H9 (cell line): ENCODE measurements around the gene WSCD1. TPM values are rescaled to one million over a fixed set of nuclear protein-coding genes. Genes with fewer than 3 reads are reported as not detected.

Source experiments
- DNase-seq: peaks from one replicate; pipeline ENCODE4 v3.0.0-alpha.2; 2017
- H2AFZ ChIP-seq: one replicate; pipeline ENCODE4 v1.6.1; 2013; ENCODE audit warnings: mild to moderate bottlenecking, low read length, control low read depth, moderate library complexity
- H2AK5ac ChIP-seq: 2 replicates; pipeline ENCODE4 v1.6.1; 2013; ENCODE audit warnings: low read length, control low read depth, mixed read lengths; ENCODE audit not compliant: insufficient read length
- H2BK120ac ChIP-seq: one replicate; pipeline ENCODE4 v1.6.1; 2013; ENCODE audit warnings: low read depth, mild to moderate bottlenecking, low read length, control low read depth, inconsistent platforms; ENCODE audit not compliant: poor library complexity, severe bottlenecking
- H2BK12ac ChIP-seq: 2 replicates; pipeline ENCODE4 v1.6.1; 2013; ENCODE audit warnings: low read length, control low read depth, mixed read lengths, low read depth; ENCODE audit not compliant: insufficient read length
- H2BK15ac ChIP-seq: 2 replicates; pipeline ENCODE4 v1.6.1; 2013; ENCODE audit warnings: low read depth, low read length, control low read depth
- H2BK20ac ChIP-seq: one replicate; pipeline ENCODE4 v1.6.1; 2013; ENCODE audit warnings: low read depth, mild to moderate bottlenecking, low read length, control low read depth, inconsistent platforms; ENCODE audit not compliant: poor library complexity, severe bottlenecking
- H2BK5ac ChIP-seq: 2 replicates; pipeline ENCODE4 v1.6.1; 2013; ENCODE audit warnings: low read length, control low read depth, mixed read lengths; ENCODE audit not compliant: insufficient read length
- H3K14ac ChIP-seq: 2 replicates; pipeline ENCODE4 v1.6.1; 2013; ENCODE audit warnings: low read length, control low read depth; ENCODE audit not compliant: insufficient read depth
- H3K18ac ChIP-seq: 2 replicates; pipeline ENCODE4 v1.6.1; 2013; ENCODE audit warnings: low read depth, mild to moderate bottlenecking, mixed read lengths, low read length, control low read depth; ENCODE audit not compliant: insufficient read length
- H3K23ac ChIP-seq: 2 replicates; pipeline ENCODE4 v1.6.1; 2013; ENCODE audit warnings: low read length, control low read depth, mixed read lengths, low read depth; ENCODE audit not compliant: insufficient read length
- H3K23me2 ChIP-seq: 2 replicates; pipeline ENCODE4 v1.6.1; 2013; ENCODE audit warnings: low read depth, mild to moderate bottlenecking, mixed read lengths, low read length, control low read depth; ENCODE audit not compliant: insufficient read length, poor library complexity, severe bottlenecking
- H3K27ac ChIP-seq: 2 replicates; pipeline ENCODE4 v1.5.1; 2013; ENCODE audit warnings: low read length, control low read depth, mixed read lengths, low read depth; ENCODE audit not compliant: insufficient read length
- H3K27me3 ChIP-seq: 2 replicates; pipeline ENCODE4 v1.6.1; 2013; ENCODE audit warnings: low read length, control low read depth, inconsistent platforms; ENCODE audit not compliant: insufficient read depth
- H3K4ac ChIP-seq: 2 replicates; pipeline ENCODE4 v1.6.1; 2013; ENCODE audit warnings: low read depth, mild to moderate bottlenecking, control low read depth, inconsistent platforms, low read length, moderate library complexity
- H3K4me1 ChIP-seq: 2 replicates; pipeline ENCODE4 v1.6.1; 2013; ENCODE audit warnings: low read length, control low read depth, inconsistent platforms; ENCODE audit not compliant: insufficient read depth
- H3K4me2 ChIP-seq: 2 replicates; pipeline ENCODE4 v1.6.1; 2013; ENCODE audit warnings: low read length, control low read depth, mixed read lengths; ENCODE audit not compliant: insufficient read length, insufficient read depth
- H3K56ac ChIP-seq: 2 replicates; pipeline ENCODE4 v1.6.1; 2013; ENCODE audit warnings: low read depth, mild to moderate bottlenecking, mixed read lengths, low read length, control low read depth; ENCODE audit not compliant: insufficient read length
- H3K79me1 ChIP-seq: 2 replicates; pipeline ENCODE4 v1.6.1; 2013; ENCODE audit warnings: low read depth, mild to moderate bottlenecking, moderate library complexity, low read length, control low read depth, inconsistent platforms; ENCODE audit not compliant: insufficient read depth, poor library complexity, severe bottlenecking
- H3K79me2 ChIP-seq: 2 replicates; pipeline ENCODE4 v1.6.1; 2013; ENCODE audit warnings: low read length, control low read depth, inconsistent platforms; ENCODE audit not compliant: insufficient read depth
- H3K9ac ChIP-seq: 2 replicates; pipeline ENCODE4 v1.6.1; 2013; ENCODE audit warnings: low read length, control low read depth, mixed read lengths; ENCODE audit not compliant: insufficient read length; ENCODE audit errors: extremely low read depth
- H3K9me3 ChIP-seq: one replicate; pipeline ENCODE4 v1.6.1; 2013; ENCODE audit warnings: low read depth, low read length, inconsistent platforms; ENCODE audit not compliant: control insufficient read depth
- H3T11ph ChIP-seq: one replicate; pipeline ENCODE4 v1.6.1; 2013; ENCODE audit warnings: mild to moderate bottlenecking, low read length, control low read depth, inconsistent platforms
- H4K20me1 ChIP-seq: one replicate; pipeline ENCODE4 v1.6.1; 2013; ENCODE audit not compliant: control insufficient read depth, insufficient read length, insufficient read depth
- H4K5ac ChIP-seq: 2 replicates; pipeline ENCODE4 v1.6.1; 2013; ENCODE audit warnings: low read depth, mild to moderate bottlenecking, mixed read lengths, low read length, control low read depth; ENCODE audit not compliant: insufficient read length
- H4K8ac ChIP-seq: replicated peaks from 2 replicates; pipeline ENCODE4 v1.6.1; 2013; ENCODE audit warnings: low read length, control low read depth, mixed read lengths, low read depth; ENCODE audit not compliant: insufficient read length
- H4K91ac ChIP-seq: 2 replicates; pipeline ENCODE4 v1.6.1; 2013; ENCODE audit warnings: low read depth, mild to moderate bottlenecking, moderate library complexity, mixed read lengths, low read length, control low read depth; ENCODE audit not compliant: insufficient read length
- H3K27ac Mint-ChIP-seq, 3 experiments: 2 replicates in 2 of 3; 3 replicates in 1 of 3; pipeline ENCODE4 v1.8.0; 2020 to 2021; ENCODE audit warnings: mixed read lengths in 3 of 3, mild to moderate bottlenecking in 1 of 3, moderate library complexity in 1 of 3
- H3K27me3 Mint-ChIP-seq: 2 replicates; pipeline ENCODE4 v1.8.0; 2021; ENCODE audit warnings: low read depth, mild to moderate bottlenecking, moderate library complexity, mixed read lengths
- H3K36me3 Mint-ChIP-seq, 3 experiments: 2 replicates in 2 of 3; 3 replicates in 1 of 3; pipeline ENCODE4 v1.8.0; 2020 to 2021; ENCODE audit warnings: low read depth in 3 of 3, mixed read lengths in 3 of 3; ENCODE audit not compliant: insufficient read depth in 1 of 3
- H3K4me1 Mint-ChIP-seq, 2 experiments: 2 replicates each; pipeline ENCODE4 v1.8.0; 2020; ENCODE audit warnings: mixed read lengths in 2 of 2
- H3K4me3 Mint-ChIP-seq, 2 experiments: 2 replicates in 1 of 2; 3 replicates in 1 of 2; pipeline ENCODE4 v1.8.0; 2020 to 2021; ENCODE audit warnings: mild to moderate bottlenecking in 2 of 2, mixed read lengths in 2 of 2, moderate library complexity in 1 of 2
- H3K9me3 Mint-ChIP-seq, 2 experiments: 2 replicates in 1 of 2; 3 replicates in 1 of 2; pipeline ENCODE4 v1.8.0; 2020; ENCODE audit warnings: mild to moderate bottlenecking in 2 of 2, mixed read lengths in 2 of 2, moderate library complexity in 1 of 2
- WGBS: extraction: QIAGEN DNeasy Blood & Tissue Kit; methylation state at CpG from one replicate; pipeline ENCODE4 v1.1.7; 2013; ENCODE audit warnings: missing lambda C conversion rate, low lambda C conversion rate, mixed read lengths; ENCODE audit not compliant: insufficient read length; ENCODE audit errors: extremely low coverage; 5-methylcytosine and 5-hydroxymethylcytosine counted together
- total RNA-seq: library from RNA; stranded (reverse); gene quantifications from 2 replicates; pipeline ENCODE4 v1.2.1, GENCODE V29; 2021
- TF ChIP-seq, protein P1 (sequence below): fragments of 200-600 bp; sonication (generic); conservative IDR thresholded peaks from 3 replicates; pipeline ENCODE4 v1.8.0; 2021; ENCODE audit warnings: antibody characterized with exemption, mild to moderate bottlenecking

The WSCD1 gene
- total RNA-seq, 1 experiment from 2014 or later = 33.6 TPM

DNA sequence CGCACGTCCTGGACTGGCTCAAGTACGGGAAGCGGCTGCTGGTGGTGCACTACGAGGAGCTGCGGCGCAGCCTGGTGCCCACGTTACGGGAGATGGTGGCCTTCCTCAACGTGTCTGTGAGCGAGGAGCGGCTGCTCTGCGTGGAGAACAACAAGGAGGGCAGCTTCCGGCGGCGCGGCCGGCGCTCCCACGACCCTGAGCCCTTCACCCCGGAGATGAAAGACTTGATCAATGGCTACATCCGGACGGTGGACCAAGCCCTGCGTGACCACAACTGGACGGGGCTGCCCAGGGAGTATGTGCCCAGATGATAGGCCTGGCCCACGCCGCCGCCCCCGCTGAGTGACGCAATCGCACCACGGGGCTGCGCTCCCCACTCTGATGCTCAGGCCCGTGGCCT is 50.2 kb downstream of the WSCD1 start:
- H3K79me1 ChIP-seq = no peaks in the 10 kb centered on the region
- no peak overlapping the region for H3K14ac ChIP-seq
- no peak overlapping the region for H3K4ac ChIP-seq
- no CpG with 5 or more reads among the region's 34 CpGs for WGBS
- H3K4me3 Mint-ChIP-seq = no peak overlapping the region
- peaks cover 42 to 67% (median 49%) of the 10 kb centered on the region in 3 experiments for H3K36me3 Mint-ChIP-seq
- no peak overlapping the region for H2BK5ac ChIP-seq
- H3K27ac ChIP-seq = no peak overlapping the region
- H3K79me2 ChIP-seq = no peaks in the 10 kb centered on the region
- no peak overlapping the region for H3T11ph ChIP-seq
- H2BK120ac ChIP-seq = no peak overlapping the region
- H3K9me3 ChIP-seq = no peaks in the 10 kb centered on the region
- H3K23me2 ChIP-seq = no peaks in the 10 kb centered on the region
- DNase-seq = no peak
- H2AFZ ChIP-seq = no peak overlapping the region
- H3K56ac ChIP-seq = no peak overlapping the region
- H3K27ac Mint-ChIP-seq = no peak overlapping the region
- H4K8ac ChIP-seq = no peak overlapping the region
- no peak overlapping the region for H2BK15ac ChIP-seq
- H3K18ac ChIP-seq = no peak overlapping the region
- H3K9me3 Mint-ChIP-seq = peaks cover 12% of the 10 kb centered on the region in 2 experiments; a peak in 4 of 5 replicates
- H3K9ac ChIP-seq = no peak overlapping the region
- no peak overlapping the region for H4K5ac ChIP-seq
- H4K91ac ChIP-seq = no peak overlapping the region
- no peak overlapping the region for H2BK12ac ChIP-seq
- H3K4me1 ChIP-seq = no peaks in the 10 kb centered on the region
- H3K27me3 Mint-ChIP-seq = no peaks in the 10 kb centered on the region; the same call in 1 of the 2 replicates
- H3K4me2 ChIP-seq = no peak overlapping the region
- H3K23ac ChIP-seq = no peak overlapping the region
- TF ChIP-seq, protein P1, sequence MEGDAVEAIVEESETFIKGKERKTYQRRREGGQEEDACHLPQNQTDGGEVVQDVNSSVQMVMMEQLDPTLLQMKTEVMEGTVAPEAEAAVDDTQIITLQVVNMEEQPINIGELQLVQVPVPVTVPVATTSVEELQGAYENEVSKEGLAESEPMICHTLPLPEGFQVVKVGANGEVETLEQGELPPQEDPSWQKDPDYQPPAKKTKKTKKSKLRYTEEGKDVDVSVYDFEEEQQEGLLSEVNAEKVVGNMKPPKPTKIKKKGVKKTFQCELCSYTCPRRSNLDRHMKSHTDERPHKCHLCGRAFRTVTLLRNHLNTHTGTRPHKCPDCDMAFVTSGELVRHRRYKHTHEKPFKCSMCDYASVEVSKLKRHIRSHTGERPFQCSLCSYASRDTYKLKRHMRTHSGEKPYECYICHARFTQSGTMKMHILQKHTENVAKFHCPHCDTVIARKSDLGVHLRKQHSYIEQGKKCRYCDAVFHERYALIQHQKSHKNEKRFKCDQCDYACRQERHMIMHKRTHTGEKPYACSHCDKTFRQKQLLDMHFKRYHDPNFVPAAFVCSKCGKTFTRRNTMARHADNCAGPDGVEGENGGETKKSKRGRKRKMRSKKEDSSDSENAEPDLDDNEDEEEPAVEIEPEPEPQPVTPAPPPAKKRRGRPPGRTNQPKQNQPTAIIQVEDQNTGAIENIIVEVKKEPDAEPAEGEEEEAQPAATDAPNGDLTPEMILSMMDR = no peak
- no peaks in the 10 kb centered on the region for H3K27me3 ChIP-seq
- H2BK20ac ChIP-seq = no peak overlapping the region
- no peaks in the 10 kb centered on the region for H4K20me1 ChIP-seq
- H3K4me1 Mint-ChIP-seq = peaks cover 0 to 5% of the 10 kb centered on the region in 2 experiments; a peak in 2 of 4 replicates
- no peak overlapping the region for H2AK5ac ChIP-seq
